A549 treated with CpdA at 1 μM for 4 hours (cell line): ENCODE results near the gene TAL1. TPM values are rescaled to one million over a fixed set of nuclear protein-coding genes. Genes with fewer than 3 reads are reported as not detected.

Experiments
- total RNA-seq: library from RNA; stranded (reverse); fragments of 200-300 nt; extraction: Qiagen RNA extraction; gene quantifications from 5 replicates; pipeline ENCODE4 v1.2.3, GENCODE V29; 2022; ENCODE audit warnings: low read depth

TAL1 gene
- not detected in 5 replicates for total RNA-seq

GRCh38 chr1:47232187-47232874 lies at the start of gene TAL1:
Gene TAL1 (minus strand): TSS chr1:47232225. CDS start chr1:47225888, 6,337 bp downstream.

GRCh38 chr1:47189844-47190508 lies 42.0 kb downstream of the TAL1 start, which contains the start of gene PDZK1IP1:
Gene PDZK1IP1 (minus strand): TSS chr1:47190036. CDS start chr1:47189932, 104 bp downstream.

Other genes with a start within 250 kb of the TAL1 start
- 0.03 TPM in 1 of 5 replicates, not detected in the others for gene CYP4X1, start 208.6 kb downstream of the TAL1 start, total RNA-seq
- not detected in 5 replicates for gene CYP4Z1, start 165.0 kb downstream of the TAL1 start, total RNA-seq
- not detected in 5 replicates for gene CYP4A22, start 94.8 kb downstream of the TAL1 start, total RNA-seq
- gene PDZK1IP1, start 42.2 kb downstream of the TAL1 start, total RNA-seq: 5.5 to 8.8 TPM (median 7.7 TPM) in 5 replicates
- 9.7 to 12.0 TPM (median 9.8 TPM) in 5 replicates for gene STIL, start 81.9 kb upstream of the TAL1 start, total RNA-seq
- 58.3 to 75.1 TPM (median 64.5 TPM) in 5 replicates for gene CMPK1, start 101.6 kb upstream of the TAL1 start, total RNA-seq
- 0.06 TPM in 1 of 5 replicates, not detected in the others for gene FOXE3, start 184.1 kb upstream of the TAL1 start, total RNA-seq
- 0.31 to 0.56 TPM (median 0.50 TPM) in 5 replicates for gene FOXD2, start 205.8 kb upstream of the TAL1 start, total RNA-seq